Stimulated activated CD8-positive, alpha-beta memory T cell treated with anti-CD3 and anti-CD28 coated beads, Interleukin-12 subunit alpha, Interleukin-12 subunit beta, amount 100 ng/mL, for 24 hours (primary cell): ENCODE measurements around the gene ANTKMT.
"Not testable (repeated sequence)": the region's sequence is repeated elsewhere in the genome, so short reads cannot be mapped to it uniquely, and the experiment has no call there.

Experiments
- DNase-seq: peaks from one replicate; pipeline ENCODE4 v3.0.0-alpha.2; 2020; ENCODE audit errors: extremely low read depth

Gene ANTKMT

GRCh38 chr16:681746-682427 lies 39.1 kb upstream of the ANTKMT start:
- DNase-seq = no peak

DNA sequence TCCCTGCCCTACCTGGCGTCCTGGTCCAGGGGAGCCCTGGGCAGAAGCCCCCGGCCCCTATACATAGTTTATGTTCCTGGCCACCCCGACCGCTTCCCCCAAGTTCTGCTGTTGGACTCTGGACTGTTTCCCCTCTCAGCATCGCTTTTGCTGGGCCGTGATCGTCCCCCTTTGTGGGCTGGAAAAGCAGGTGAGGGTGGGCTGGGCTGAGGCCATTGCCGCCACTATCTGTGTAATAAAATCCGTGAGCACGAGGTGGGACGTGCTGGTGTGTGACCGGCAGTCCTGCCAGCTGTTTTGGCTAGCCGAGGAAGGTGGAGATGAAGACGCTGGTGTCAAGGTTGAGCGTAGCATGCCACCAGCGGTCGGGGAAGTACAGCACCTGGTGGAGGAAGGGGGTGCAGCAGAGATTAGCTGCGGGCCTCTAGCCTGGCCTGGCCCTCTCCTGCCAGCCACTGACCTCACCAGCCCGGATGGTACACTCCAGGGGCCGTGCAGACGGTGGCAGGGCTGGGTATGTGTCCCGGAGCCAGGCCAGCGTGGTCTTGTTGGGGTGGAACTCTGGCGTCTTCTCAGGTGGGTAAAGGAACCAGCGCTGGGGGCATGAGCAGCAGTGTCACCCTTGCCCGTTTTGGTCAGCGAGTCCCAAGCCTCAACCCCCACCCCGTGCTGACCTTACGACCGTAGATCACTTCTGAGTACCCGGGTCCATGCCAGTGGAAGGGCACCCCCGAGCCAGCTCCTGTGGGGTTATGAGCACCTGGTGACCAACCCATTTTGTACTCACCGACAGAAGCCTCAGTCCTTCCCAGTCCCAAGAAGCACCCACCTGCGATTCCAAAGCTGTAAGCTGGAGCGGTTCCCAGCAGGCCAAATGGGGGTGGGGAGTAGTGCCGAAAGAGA lies 38.2 kb upstream of the ANTKMT start:
- no peak for DNase-seq

DNA sequence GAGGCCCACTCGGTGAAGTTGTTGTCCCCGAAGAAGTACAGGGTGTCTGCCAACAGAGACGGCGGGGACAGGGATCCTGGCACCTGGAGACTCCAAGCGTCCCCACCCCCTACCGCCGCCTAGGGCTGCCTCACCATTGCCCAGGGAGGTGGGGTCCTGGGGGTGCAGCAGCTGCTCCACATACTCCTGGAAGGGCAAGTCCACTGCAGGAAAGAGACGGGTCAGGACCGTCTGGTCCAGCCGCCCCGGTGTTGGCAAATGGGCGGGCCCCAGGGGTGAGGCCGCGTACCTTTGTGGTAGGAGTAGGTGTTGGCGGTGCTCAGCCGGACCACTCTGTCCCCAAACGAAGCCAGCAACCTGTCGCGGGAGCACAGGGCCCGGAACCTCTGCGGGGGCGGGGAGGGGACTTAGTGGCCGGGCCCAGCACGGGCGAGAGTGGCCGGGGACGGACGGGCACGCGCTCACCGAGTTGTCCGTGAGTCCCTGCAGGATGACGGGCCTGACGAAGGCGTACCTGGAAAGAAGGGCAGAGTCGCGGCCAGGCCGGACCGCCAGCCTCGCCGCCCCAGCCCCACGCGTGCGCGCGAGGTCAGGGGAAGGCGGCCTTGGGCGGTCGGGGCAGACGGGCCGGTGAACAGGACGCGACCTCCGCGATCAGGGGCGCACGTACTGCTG lies 37.4 kb upstream of the ANTKMT start:
- DNase-seq = no peak

DNA sequence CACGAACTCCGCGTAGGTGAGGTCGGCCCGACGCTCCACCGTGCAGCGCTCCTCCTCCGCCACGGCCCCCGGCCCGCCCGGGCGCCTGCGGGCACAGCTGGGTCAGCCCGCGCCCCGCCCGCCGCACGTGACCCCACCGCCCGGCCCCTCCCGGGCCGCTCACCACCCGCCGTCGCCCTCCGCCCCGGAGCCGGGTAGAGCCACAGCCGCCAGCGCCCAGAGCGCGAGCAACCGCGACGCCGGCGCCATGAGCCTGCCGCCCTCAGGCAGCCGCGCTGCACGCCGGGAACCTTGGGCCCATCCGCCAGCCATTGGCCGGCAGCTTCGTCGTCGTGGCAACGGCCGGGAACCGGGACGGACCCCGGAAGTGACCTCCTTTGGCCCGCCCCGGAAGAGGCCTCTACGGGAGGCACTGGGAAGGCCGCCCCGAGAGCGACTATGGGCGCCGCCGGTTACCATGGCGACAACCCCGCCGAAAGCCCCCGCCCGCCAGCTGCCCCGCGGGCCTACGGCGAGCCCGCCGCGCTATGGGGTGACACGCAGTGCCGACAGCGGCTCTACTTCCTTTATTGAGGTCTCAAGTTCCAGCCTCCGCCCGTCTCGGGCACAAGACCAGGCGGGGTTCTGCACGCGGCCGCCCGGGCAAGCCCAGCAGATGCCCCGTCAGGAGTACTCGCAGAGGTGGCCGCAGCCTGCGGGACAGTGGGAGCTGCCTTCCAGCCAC lies 36.7 kb upstream of the ANTKMT start, which contains the start of gene JMJD8:
Gene JMJD8 (minus strand): TSS at position 264 of the 724 bp plus-strand sequence. CDS start 15 bp downstream, at position 249.
- DNase-seq = peak; percentile 97

- DNase-seq = no peak
Measured at GRCh38 chr16:684961-685696, 35.8 kb upstream of the ANTKMT start.

DNA sequence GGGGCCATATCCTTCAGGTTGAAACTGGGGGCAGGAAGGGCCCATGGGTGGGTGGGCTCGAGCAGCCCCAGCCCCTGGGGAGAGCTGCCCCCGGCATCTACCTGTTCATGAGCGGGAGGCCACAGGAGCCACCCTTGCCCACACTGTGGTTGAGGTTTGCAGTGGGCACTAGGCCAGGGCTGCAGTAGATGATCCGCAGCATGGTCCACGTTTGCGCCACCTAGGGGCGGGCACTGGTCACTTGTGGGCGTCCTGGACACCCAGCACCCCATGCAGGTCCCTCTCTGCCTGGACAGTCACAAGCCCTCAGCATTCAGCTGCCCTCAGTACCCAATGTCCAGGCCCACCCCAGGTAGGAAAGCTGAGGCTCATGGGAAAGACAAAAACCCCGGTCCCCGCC lies 35.0 kb upstream of the ANTKMT start:
- DNase-seq = no peak

- no peak for DNase-seq
Measured at GRCh38 chr16:686459-687260, 34.3 kb upstream of the ANTKMT start.

DNA sequence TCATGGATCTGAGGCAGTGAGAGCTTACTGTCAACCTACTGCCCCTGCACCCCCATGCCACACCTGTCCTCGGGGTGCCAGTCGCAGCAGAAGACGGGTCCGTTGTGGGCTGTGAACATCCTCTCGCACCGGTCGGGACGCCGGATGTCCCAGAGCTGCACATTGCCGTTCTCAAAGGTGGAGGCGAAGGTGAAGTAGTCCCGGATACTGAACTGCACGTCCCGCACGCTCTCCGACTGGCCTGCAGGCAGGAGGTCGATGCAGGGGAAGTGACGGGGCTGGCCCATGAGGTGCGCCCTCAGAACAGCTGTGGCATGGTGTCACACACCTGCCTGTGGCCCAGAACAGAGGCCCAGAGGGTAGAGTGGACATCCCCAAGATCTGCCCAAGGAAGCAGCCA lies 33.4 kb upstream of the ANTKMT start:
- no peak for DNase-seq

DNA sequence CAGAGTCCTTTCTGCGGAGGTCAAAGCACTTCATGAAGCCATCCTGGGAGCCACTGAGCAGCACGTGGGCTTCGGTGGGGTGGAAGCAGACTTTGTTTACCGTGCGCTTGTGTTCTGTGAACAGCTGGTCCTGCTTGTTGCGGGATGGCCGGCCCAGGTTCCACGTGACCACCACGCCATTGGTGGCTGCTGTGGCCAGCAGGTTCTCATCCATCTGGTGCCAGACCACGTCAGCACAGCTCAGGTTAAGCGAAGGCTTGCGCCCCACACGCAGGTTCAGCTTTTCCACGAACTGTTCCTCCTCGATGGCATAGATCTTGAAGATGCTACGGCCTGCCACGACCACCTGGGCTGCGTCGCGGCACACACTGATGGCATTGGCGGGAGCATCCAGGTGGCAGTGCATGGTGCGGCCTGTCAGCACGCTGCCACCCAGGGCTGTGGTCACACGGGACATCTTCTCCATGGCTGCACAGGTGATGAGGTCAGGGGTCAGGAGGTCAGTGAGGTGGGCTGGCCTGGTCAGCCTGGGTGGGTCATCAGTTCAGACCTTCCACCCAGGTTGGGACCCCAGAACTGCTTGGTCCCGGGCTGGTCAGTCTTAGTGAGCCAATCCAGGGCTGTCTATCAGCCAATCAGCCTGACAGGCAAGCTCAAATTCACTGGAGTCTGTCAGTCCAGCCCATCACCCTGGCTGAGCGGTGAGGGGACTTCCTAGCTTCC lies 31.6 kb upstream of the ANTKMT start:
- DNase-seq = no peak

- DNase-seq = not testable (repeated sequence)
Measured at GRCh38 chr16:691242-691641, 29.7 kb upstream of the ANTKMT start.

DNA sequence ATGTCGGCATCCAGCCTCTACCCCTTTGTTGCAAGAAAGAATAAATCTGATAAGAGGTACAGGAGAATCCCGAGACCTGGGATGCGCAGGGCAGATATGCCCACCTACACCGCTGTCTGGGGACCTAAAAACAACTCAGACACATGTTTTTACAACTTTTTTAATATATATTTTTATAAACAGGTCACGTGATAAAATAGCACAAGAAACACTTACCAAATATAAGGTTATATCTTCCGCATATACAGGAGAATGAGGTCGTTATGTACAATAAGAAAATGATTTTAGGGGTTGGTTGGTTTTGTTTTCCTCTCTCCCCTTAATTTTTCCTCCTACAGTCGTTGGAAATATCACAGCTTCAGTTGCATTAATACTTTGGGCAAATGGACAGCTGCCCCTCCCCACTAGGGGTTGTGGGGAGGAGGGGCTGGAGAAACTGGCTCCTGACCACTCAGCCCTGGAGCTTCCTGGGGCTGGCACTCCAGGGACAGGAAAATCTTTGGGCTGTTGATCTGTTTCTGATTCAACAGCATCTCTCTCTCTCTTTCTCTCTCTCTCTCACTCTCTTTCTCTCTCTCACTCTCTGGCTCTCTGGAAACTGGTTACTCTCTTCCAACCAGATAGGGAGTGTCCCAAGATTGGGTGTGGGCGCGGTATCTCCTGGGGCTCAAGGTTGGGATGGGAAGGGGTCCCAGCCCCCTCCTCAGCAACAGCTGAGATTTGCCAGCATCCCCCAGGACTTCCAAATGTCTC lies 28.4 kb upstream of the ANTKMT start:
- no peak for DNase-seq

DNA sequence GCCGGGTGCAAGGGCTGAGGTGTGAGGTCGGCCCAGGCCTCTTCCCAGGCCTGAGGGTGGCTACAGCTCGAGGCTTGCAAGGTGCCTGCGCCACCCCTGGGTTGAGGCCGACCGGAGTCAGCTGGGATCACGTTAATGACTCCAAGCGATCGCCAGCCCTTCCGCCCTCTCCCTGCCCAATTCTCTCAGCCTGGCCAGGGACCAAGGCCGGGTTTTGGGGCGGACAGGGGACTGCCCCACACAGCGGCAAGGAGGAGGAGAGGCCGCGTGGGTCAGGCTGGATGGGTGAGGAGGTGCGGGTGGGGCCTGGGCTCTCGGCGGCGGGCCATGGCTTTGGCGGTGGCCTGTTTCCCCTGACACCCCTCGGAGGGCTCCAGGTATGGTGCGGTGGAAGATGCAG lies 27.6 kb upstream of the ANTKMT start:
- DNase-seq = no peak

- DNase-seq = no peak
Measured at GRCh38 chr16:693766-694165, 27.2 kb upstream of the ANTKMT start.

- no peak for DNase-seq
Measured at GRCh38 chr16:694187-694862, 26.6 kb upstream of the ANTKMT start.

DNA sequence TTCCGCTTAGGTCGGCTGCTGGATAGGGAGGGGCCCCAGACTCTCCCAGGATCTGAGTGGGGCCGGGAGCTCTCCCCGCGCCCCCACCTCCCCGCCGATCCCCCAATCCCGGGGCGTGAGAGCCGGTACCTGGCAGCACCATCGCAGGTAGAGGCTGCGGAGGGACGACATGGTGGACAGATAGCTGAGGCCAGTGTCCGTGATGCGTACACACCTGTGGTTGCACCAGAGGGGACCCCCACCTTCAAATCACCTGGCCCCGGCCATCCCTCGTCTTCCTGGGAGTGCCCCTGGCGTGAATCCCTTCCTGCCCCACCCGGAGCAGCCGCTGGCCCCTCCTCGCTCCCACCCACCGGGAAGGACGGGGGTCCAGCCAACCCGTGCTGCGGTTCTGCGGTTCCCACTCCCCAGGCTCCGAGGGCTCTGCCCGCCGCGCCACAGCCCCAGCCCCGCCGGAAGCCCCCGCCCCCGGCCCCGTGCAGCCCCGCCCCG lies 26.0 kb upstream of the ANTKMT start:
- no peak for DNase-seq

DNA sequence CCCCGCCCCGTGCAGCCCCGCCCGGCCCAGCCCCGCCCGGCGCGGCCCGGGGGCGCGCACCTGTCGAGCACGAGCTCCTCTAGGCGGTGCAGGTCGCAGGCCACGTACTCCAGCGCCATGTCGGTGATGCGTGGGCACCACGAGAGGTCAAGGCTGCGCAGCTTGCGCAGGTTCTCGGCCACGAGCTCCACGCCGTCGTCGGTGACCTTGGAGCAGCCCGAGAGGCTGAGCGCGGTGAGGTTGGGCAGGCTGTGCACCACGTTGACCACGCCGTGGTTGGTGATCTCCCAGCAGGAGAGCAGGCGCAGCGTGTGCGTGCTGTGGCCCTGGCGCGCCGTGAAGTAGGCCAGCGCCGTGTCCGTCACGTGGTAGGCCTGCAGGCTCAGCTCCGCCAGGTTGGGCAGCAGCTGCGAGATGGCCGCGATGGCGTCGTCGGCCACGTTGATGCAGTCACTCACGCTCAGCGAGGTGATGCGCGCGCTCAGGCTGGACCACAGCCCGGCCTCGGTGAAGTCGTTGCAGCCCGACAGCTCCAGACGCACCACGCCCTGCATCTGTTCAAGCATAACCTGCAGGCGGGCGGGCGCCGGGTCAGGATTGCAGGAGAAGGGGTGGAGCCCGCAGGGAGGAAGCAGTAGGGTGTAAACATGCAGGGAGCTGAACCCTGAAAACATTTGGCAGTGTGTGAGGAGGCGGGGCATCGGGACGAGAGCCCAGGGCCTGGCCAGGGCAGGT lies 25.4 kb upstream of the ANTKMT start:
- DNase-seq = no peak

DNA sequence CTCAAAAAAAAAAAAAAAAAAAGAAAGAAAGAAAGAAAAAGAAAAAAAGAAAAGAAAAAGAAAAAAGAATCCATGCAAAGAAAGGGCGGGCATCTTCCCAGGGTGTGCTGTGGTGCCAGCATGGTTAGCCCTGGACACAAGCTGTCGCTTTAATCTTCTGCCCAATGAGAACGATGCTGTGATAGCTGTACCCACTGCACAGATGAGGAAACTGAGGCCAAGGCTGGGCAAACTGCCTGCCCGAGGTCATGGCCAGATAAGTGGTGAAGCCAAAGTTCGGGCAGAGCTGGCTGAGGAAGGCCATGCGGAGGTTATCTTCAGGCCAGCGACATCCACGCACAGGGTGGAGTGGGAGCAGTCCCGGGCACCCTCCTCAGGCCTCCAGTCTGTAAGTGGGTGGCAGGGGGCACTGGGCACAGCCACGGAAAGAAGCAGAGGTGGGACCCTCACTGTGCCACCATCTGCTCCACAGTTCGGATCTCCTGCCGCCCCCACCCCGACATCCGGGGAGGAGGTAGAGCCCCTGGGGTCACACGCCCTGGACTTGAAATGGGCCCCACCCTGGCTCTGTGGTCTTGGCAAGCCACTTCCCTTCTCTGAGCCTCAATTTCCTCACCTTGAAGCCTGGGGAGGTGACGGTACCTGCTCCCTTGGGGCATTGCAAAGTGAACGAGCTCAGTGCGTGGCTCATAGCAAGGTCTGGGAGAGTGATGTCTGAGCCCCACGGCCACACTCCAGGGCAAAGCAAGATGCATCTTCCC lies 21.9 kb upstream of the ANTKMT start:
- DNase-seq = no peak
